GM23248 (cell line): Measurements from ENCODE around the gene SLC4A4. TPM values are rescaled to one million over a fixed set of nuclear protein-coding genes. Genes with fewer than 3 reads are reported as not detected.
"Not testable (repeated sequence)": the region's sequence is repeated elsewhere in the genome, so short reads cannot be mapped to it uniquely, and the experiment has no call there.

Experiments used
- DNase-seq: peaks from one replicate; pipeline ENCODE4 v3.0.0-alpha.2; 2015
- H2AFZ ChIP-seq: fragments of 200-600 bp; sonication (generic); 2 replicates; pipeline ENCODE4 v1.6.1; 2016; ENCODE audit warnings: antibody characterized with exemption
- H3F3A ChIP-seq: fragments of 200-600 bp; sonication (generic); 2 replicates; pipeline ENCODE4 v1.6.1; 2016; ENCODE audit warnings: mild to moderate bottlenecking, antibody characterized with exemption, mixed run types; ENCODE audit not compliant: insufficient read depth
- H3K27ac ChIP-seq: fragments of 200-600 bp; sonication (generic); 2 replicates; pipeline ENCODE4 v1.5.1; 2016; ENCODE audit warnings: mild to moderate bottlenecking
- H3K27me3 ChIP-seq: fragments of 200-600 bp; sonication (generic); replicated peaks from 2 replicates; pipeline ENCODE4 v1.6.1; 2016; ENCODE audit warnings: mild to moderate bottlenecking; ENCODE audit not compliant: insufficient read depth
- H3K36me3 ChIP-seq: fragments of 200-600 bp; sonication (generic); 2 replicates; pipeline ENCODE4 v1.6.1; 2016; ENCODE audit warnings: low read depth, mild to moderate bottlenecking
- H3K4me1 ChIP-seq: fragments of 200-600 bp; sonication (generic); 2 replicates; pipeline ENCODE4 v1.6.1; 2016; ENCODE audit warnings: mild to moderate bottlenecking; ENCODE audit not compliant: insufficient read depth
- H3K4me2 ChIP-seq: fragments of 200-600 bp; sonication (generic); one replicate; pipeline ENCODE4 v1.6.1; 2016; ENCODE audit warnings: mild to moderate bottlenecking; ENCODE audit not compliant: unreplicated experiment
- H3K4me3 ChIP-seq: fragments of 200-600 bp; sonication (generic); 2 replicates; pipeline ENCODE4 v1.5.1; 2016; ENCODE audit warnings: mild to moderate bottlenecking
- H3K79me2 ChIP-seq: fragments of 200-600 bp; sonication (generic); 2 replicates; pipeline ENCODE4 v1.6.1; 2016; ENCODE audit warnings: mild to moderate bottlenecking; ENCODE audit not compliant: insufficient read depth
- H3K9ac ChIP-seq: fragments of 200-600 bp; sonication (generic); 2 replicates; pipeline ENCODE4 v1.6.1; 2016; ENCODE audit warnings: mild to moderate bottlenecking
- H3K9me2 ChIP-seq: fragments of 200-600 bp; sonication (generic); 2 replicates; pipeline ENCODE4 v1.6.1; 2016; ENCODE audit warnings: mixed run types, mild to moderate bottlenecking, moderate library complexity; ENCODE audit not compliant: insufficient read depth
- H3K9me3 ChIP-seq: fragments of 200-600 bp; sonication (generic); one replicate; pipeline ENCODE4 v1.6.1; 2017; ENCODE audit warnings: low read depth
- H4K20me1 ChIP-seq: fragments of 200-600 bp; sonication (generic); 2 replicates; pipeline ENCODE4 v1.6.0; 2016; ENCODE audit not compliant: insufficient read depth
- EZH2 ChIP-seq: fragments of 200-600 bp; sonication (generic); IDR thresholded peaks from 2 replicates; pipeline ENCODE4 v1.6.1; 2018; ENCODE audit warnings: antibody characterized with exemption, mild to moderate bottlenecking; ENCODE audit not compliant: insufficient read depth, poor library complexity, severe bottlenecking
- EZH2phosphoT487 ChIP-seq: fragments of 200-600 bp; sonication (generic); IDR thresholded peaks from 2 replicates; pipeline ENCODE4 v1.6.1; 2018; ENCODE audit warnings: antibody characterized with exemption, moderate library complexity, mild to moderate bottlenecking, low read depth; ENCODE audit not compliant: insufficient read depth
- WGBS, 2 experiments: methylation state at CpG; one replicate each; pipeline ENCODE4 v1.1.6; 2015 to 2017; ENCODE audit warnings: low lambda C conversion rate in 2 of 2, low coverage in 1 of 2; ENCODE audit errors: missing lambda C conversion rate in 2 of 2; 5-methylcytosine and 5-hydroxymethylcytosine counted together
- in situ Hi-C: fragments of 300-500 bp; cut with MboI; formaldehyde crosslinking; loops from 2 replicates; pipeline ENCODE4 v1.15.0; 2020
- polyA plus RNA-seq: library from polyadenylated mRNA; unstranded; fragments of >200 nt; fragmentation: Nextera tagmentation; extraction: Ambion mirVana; gene quantifications from 2 replicates; pipeline ENCODE4 v1.2.1, GENCODE V29; 2016
- total RNA-seq: library from RNA; depleted of rRNA; stranded (reverse); fragments of >200 nt; shearing (Covaris generic); gene quantifications from 2 replicates; pipeline ENCODE4 v1.2.3, GENCODE V29; 2014

The SLC4A4 gene
- total and polyA plus RNA-seq, 2 experiments from 2014 or later, result 7.2 to 11.5 TPM

- no peaks in the 10 kb centered on the region for H4K20me1 ChIP-seq
- in situ Hi-C loops, result no loop called here
- H3K9me3 ChIP-seq, result no peaks in the 10 kb centered on the region
- H3K36me3 ChIP-seq, result no peaks in the 10 kb centered on the region
- no peak for TF ChIP-seq EZH2
- no peak for TF ChIP-seq EZH2phosphoT487
- no peak overlapping the region for H3K9ac ChIP-seq
- H3K4me1 ChIP-seq, result peaks cover 9% of the 10 kb centered on the region
- no peak overlapping the region for H3K4me3 ChIP-seq
- no peaks in the 10 kb centered on the region for H3K79me2 ChIP-seq
- H3F3A ChIP-seq, result 0 out of 2 replicates have a peak, but pooled peaks cover 8% of the 10 kb centered on the region
- DNase-seq, result no peak
- H3K27ac ChIP-seq, result no peak overlapping the region
- no peaks in the 10 kb centered on the region for H3K9me2 ChIP-seq
- H3K27me3 ChIP-seq, result no peaks in the 10 kb centered on the region
- no peak overlapping the region for H2AFZ ChIP-seq
- no peak overlapping the region for H3K4me2 ChIP-seq
These were observed 63.8 kb downstream of the SLC4A4 start for GRCh38 chr4:71402616-71403015.

- TF ChIP-seq EZH2 (no peak), EZH2phosphoT487 (no peak)
- Histone ChIP-seq H3K27ac (no peak overlapping the region), H3K9me2 (no peaks in the 10 kb centered on the region; the same call in 1 of the 2 replicates), H3K4me2 (no peak overlapping the region), H3K4me1 (peaks cover 9% of the 10 kb centered on the region), H3K9ac (no peak overlapping the region), H3K27me3 (no peaks in the 10 kb centered on the region), H3K4me3 (no peak overlapping the region), H2AFZ (no peak overlapping the region), H4K20me1 (no peaks in the 10 kb centered on the region), H3K79me2 (no peaks in the 10 kb centered on the region), H3K9me3 (no peaks in the 10 kb centered on the region), H3K36me3 (no peaks in the 10 kb centered on the region), H3F3A (0 out of 2 replicates have a peak, but pooled peaks cover 8% of the 10 kb centered on the region)
- WGBS, 2 experiments, result 100% methylated on average over 1 of the region's 1 CpG
- DNase-seq, result peak; percentile 3
- in situ Hi-C loops, result no loop called here
These were observed 65.2 kb downstream of the SLC4A4 start for GRCh38 chr4:71404049-71404448.

- Histone ChIP-seq H3K9me2 (no peaks in the 10 kb centered on the region; the same call in 1 of the 2 replicates), H3K27me3 (no peaks in the 10 kb centered on the region), H3K4me3 (no peak overlapping the region), H3K4me1 (peaks cover 9% of the 10 kb centered on the region), H4K20me1 (no peaks in the 10 kb centered on the region), H3K9ac (no peak overlapping the region), H3K27ac (no peak overlapping the region), H3K9me3 (no peaks in the 10 kb centered on the region), H3K79me2 (no peaks in the 10 kb centered on the region), H3K36me3 (no peaks in the 10 kb centered on the region), H3K4me2 (no peak overlapping the region), H2AFZ (no peak overlapping the region), H3F3A (0 out of 2 replicates have a peak, but pooled peaks cover 8% of the 10 kb centered on the region)
- no peak for DNase-seq
- in situ Hi-C loops, result no loop called here
- no peak for TF ChIP-seq EZH2phosphoT487
- no peak for TF ChIP-seq EZH2
- WGBS, 2 experiments, result 98 to 100% methylated on average over 2 of the region's 2 CpGs
These were observed 67.0 kb downstream of the SLC4A4 start for GRCh38 chr4:71405791-71406190.

- Histone ChIP-seq H3K9me2 (no peaks in the 10 kb centered on the region; the same call in 1 of the 2 replicates), H3K4me2 (peak overlapping the region; percentile 34), H3K27me3 (no peaks in the 10 kb centered on the region), H3F3A (0 out of 2 replicates have a peak, but pooled peaks cover 8% of the 10 kb centered on the region), H3K27ac (no peak overlapping the region), H3K4me1 (peaks cover 9% of the 10 kb centered on the region), H3K79me2 (no peaks in the 10 kb centered on the region), H2AFZ (no peak overlapping the region), H3K4me3 (no peak overlapping the region), H4K20me1 (no peaks in the 10 kb centered on the region), H3K9me3 (no peaks in the 10 kb centered on the region), H3K9ac (no peak overlapping the region), H3K36me3 (no peaks in the 10 kb centered on the region)
- 37 to 43% methylated on average over 1 of the region's 1 CpG for WGBS, 2 experiments
- DNase-seq, result peak; percentile 53
- in situ Hi-C loops, result no loop called here
- no peak for TF ChIP-seq EZH2phosphoT487
- TF ChIP-seq EZH2, result no peak
These were observed 67.7 kb downstream of the SLC4A4 start for GRCh38 chr4:71406459-71406963.

- H3K79me2 ChIP-seq, H3K4me3 ChIP-seq, H4K20me1 ChIP-seq, H3K4me2 ChIP-seq, H3K9me2 ChIP-seq, in situ Hi-C loops, H3F3A ChIP-seq, H3K9ac ChIP-seq, H3K36me3 ChIP-seq, H3K27ac ChIP-seq, DNase-seq, H3K9me3 ChIP-seq, H2AFZ ChIP-seq, H3K27me3 ChIP-seq: not testable (repeated sequence)
- H3K4me1 ChIP-seq, result peaks cover 15% of the 10 kb centered on the region
These were observed 70.1 kb downstream of the SLC4A4 start for GRCh38 chr4:71408961-71409360.
